ENCODE results near the gene RETREG1.
A peak's percentile ranks its signal among the peaks of the same experiment; 100 is the strongest.

RETREG1 gene

GRCh38 chr5:16609412-16609811 lies 7.4 kb downstream of the RETREG1 start:
- H2BK12ac ChIP-seq (ENCODE audit: low read length in 2 of 2): no peak overlapping the region
- H3K27ac ChIP-seq (ENCODE audit: low read length, poor library complexity, severe bottlenecking): no peak overlapping the region
- H3K23ac ChIP-seq (ENCODE audit: low read length in 2 of 2): no peak overlapping the region
- H3K18ac ChIP-seq (ENCODE audit: low read depth in 1 of 2, low read length in 2 of 2): no peak overlapping the region
- H2BK15ac ChIP-seq (ENCODE audit: low read depth, poor library complexity, severe bottlenecking): no peak overlapping the region
- no peaks in the 10 kb centered on the region for H3K4me1 ChIP-seq (ENCODE audit: control insufficient read depth, insufficient read depth, low read depth, low read length)
- 74% methylated on average over 9 of the region's 9 CpGs for WGBS
- no peaks in the 10 kb centered on the region for H3K9me3 ChIP-seq (ENCODE audit: control insufficient read depth, low read length)
- no peak overlapping the region for H3K4ac ChIP-seq (ENCODE audit: low read depth in 1 of 2, low read length in 2 of 2)
- no peak overlapping the region for H3K9ac ChIP-seq (ENCODE audit: low read length)
- H4K91ac ChIP-seq (ENCODE audit: low read length): no peak overlapping the region
- H2AFZ ChIP-seq (ENCODE audit: low read depth, low read length): no peak overlapping the region
- H4K8ac ChIP-seq (ENCODE audit: low read length): no peak overlapping the region
- H2AK5ac ChIP-seq (ENCODE audit: low read length, severe bottlenecking): no peak overlapping the region
- H2BK120ac ChIP-seq (ENCODE audit: low read depth, low read length): no peak overlapping the region
- H3K4me3 ChIP-seq (ENCODE audit: insufficient read depth in 1 of 2, low read depth in 1 of 2, low read length in 2 of 2): no peak overlapping the region
- DNase-seq: no peak
- no peak overlapping the region for H3K4me2 ChIP-seq (ENCODE audit: low read length, poor library complexity, severe bottlenecking)
- no peaks in the 10 kb centered on the region for H3K36me3 ChIP-seq (ENCODE audit: control insufficient read depth in 1 of 2, insufficient read depth in 2 of 2, low read depth in 1 of 2, low read length in 2 of 2)
- H3K14ac ChIP-seq (ENCODE audit: low read length in 2 of 2): no peak overlapping the region
- H2BK5ac ChIP-seq (ENCODE audit: low read depth, low read length, poor library complexity, severe bottlenecking): no peak overlapping the region
- no peaks in the 10 kb centered on the region for H3K79me1 ChIP-seq (replicated peaks; ENCODE audit: low read length, poor library complexity, severe bottlenecking)
- H3K27me3 ChIP-seq (ENCODE audit: control insufficient read depth in 1 of 2, insufficient read depth in 1 of 2, low read length in 2 of 2): peaks cover 0 to 33% of the 10 kb centered on the region in 2 experiments

GRCh38 chr5:16606628-16607027 lies 10.2 kb downstream of the RETREG1 start:
- H3K4ac ChIP-seq (ENCODE audit: low read depth in 1 of 2, low read length in 2 of 2): no peak overlapping the region
- H3K27ac ChIP-seq (ENCODE audit: low read length, poor library complexity, severe bottlenecking): no peak overlapping the region
- no peak overlapping the region for H3K18ac ChIP-seq (ENCODE audit: low read depth in 1 of 2, low read length in 2 of 2)
- no peak overlapping the region for H3K9ac ChIP-seq (ENCODE audit: low read length)
- H3K23ac ChIP-seq (ENCODE audit: low read length in 2 of 2): no peak overlapping the region
- no peak overlapping the region for H4K91ac ChIP-seq (ENCODE audit: low read length)
- H4K8ac ChIP-seq (ENCODE audit: low read length): no peak overlapping the region
- no peaks in the 10 kb centered on the region for H3K9me3 ChIP-seq (ENCODE audit: control insufficient read depth, low read length)
- no peak overlapping the region for H2BK5ac ChIP-seq (ENCODE audit: low read depth, low read length, poor library complexity, severe bottlenecking)
- H2BK120ac ChIP-seq (ENCODE audit: low read depth, low read length): no peak overlapping the region
- peaks cover 0 to 33% of the 10 kb centered on the region in 2 experiments for H3K27me3 ChIP-seq (ENCODE audit: control insufficient read depth in 1 of 2, insufficient read depth in 1 of 2, low read length in 2 of 2)
- H2BK12ac ChIP-seq (ENCODE audit: low read length in 2 of 2): no peak overlapping the region
- no peak overlapping the region for H2AK5ac ChIP-seq (ENCODE audit: low read length, severe bottlenecking)
- no peak overlapping the region for H2AFZ ChIP-seq (ENCODE audit: low read depth, low read length)
- H3K36me3 ChIP-seq (ENCODE audit: control insufficient read depth in 1 of 2, insufficient read depth in 2 of 2, low read depth in 1 of 2, low read length in 2 of 2): no peaks in the 10 kb centered on the region
- H3K4me3 ChIP-seq (ENCODE audit: insufficient read depth in 1 of 2, low read depth in 1 of 2, low read length in 2 of 2): no peak overlapping the region
- WGBS: 90% methylated on average over 1 of the region's 1 CpG
- H2BK15ac ChIP-seq (ENCODE audit: low read depth, poor library complexity, severe bottlenecking): no peak overlapping the region
- H3K14ac ChIP-seq (ENCODE audit: low read length in 2 of 2): no peak overlapping the region
- no peaks in the 10 kb centered on the region for H3K4me1 ChIP-seq (ENCODE audit: control insufficient read depth, insufficient read depth, low read depth, low read length)
- DNase-seq: no peak
- no peaks in the 10 kb centered on the region for H3K79me1 ChIP-seq (replicated peaks; ENCODE audit: low read length, poor library complexity, severe bottlenecking)
- no peak overlapping the region for H3K4me2 ChIP-seq (ENCODE audit: low read length, poor library complexity, severe bottlenecking)

- Histone ChIP-seq H3K36me3 (ENCODE audit: control insufficient read depth in 1 of 2, insufficient read depth in 2 of 2, low read depth in 1 of 2, low read length in 2 of 2) (no peaks in the 10 kb centered on the region), H3K23ac (ENCODE audit: low read length in 2 of 2) (peak overlapping the region in 1 of 2 experiments; percentile 28), H3K9ac (ENCODE audit: low read length) (no peak overlapping the region), H2BK120ac (ENCODE audit: low read depth, low read length) (no peak overlapping the region), H3K79me1 (replicated peaks; ENCODE audit: low read length, poor library complexity, severe bottlenecking) (no peaks in the 10 kb centered on the region), H3K27me3 (ENCODE audit: control insufficient read depth in 1 of 2, insufficient read depth in 1 of 2, low read length in 2 of 2) (peaks cover 0 to 29% of the 10 kb centered on the region in 2 experiments), H4K8ac (ENCODE audit: low read length) (no peak overlapping the region), H3K4ac (ENCODE audit: low read depth in 1 of 2, low read length in 2 of 2) (no peak overlapping the region), H2BK12ac (ENCODE audit: low read length in 2 of 2) (no peak overlapping the region), H4K91ac (ENCODE audit: low read length) (no peak overlapping the region), H3K4me3 (ENCODE audit: insufficient read depth in 1 of 2, low read depth in 1 of 2, low read length in 2 of 2) (no peak overlapping the region), H2AFZ (ENCODE audit: low read depth, low read length) (no peak overlapping the region), H3K14ac (ENCODE audit: low read length in 2 of 2) (no peak overlapping the region), H3K4me2 (ENCODE audit: low read length, poor library complexity, severe bottlenecking) (no peak overlapping the region), H3K18ac (ENCODE audit: low read depth in 1 of 2, low read length in 2 of 2) (no peak overlapping the region), H2BK5ac (ENCODE audit: low read depth, low read length, poor library complexity, severe bottlenecking) (no peak overlapping the region), H3K9me3 (ENCODE audit: control insufficient read depth, low read length) (no peaks in the 10 kb centered on the region), H3K4me1 (ENCODE audit: control insufficient read depth, insufficient read depth, low read depth, low read length) (peaks cover 2% of the 10 kb centered on the region), H2BK15ac (ENCODE audit: low read depth, poor library complexity, severe bottlenecking) (no peak overlapping the region), H3K27ac (ENCODE audit: low read length, poor library complexity, severe bottlenecking) (no peak overlapping the region), H2AK5ac (ENCODE audit: low read length, severe bottlenecking) (no peak overlapping the region)
- WGBS: 78% methylated on average over 5 of the region's 6 CpGs
- no peak for DNase-seq
These were observed 13.1 kb downstream of the RETREG1 start for GRCh38 chr5:16603701-16604100.

- Histone ChIP-seq H3K79me1 (replicated peaks; ENCODE audit: low read length, poor library complexity, severe bottlenecking) (no peaks in the 10 kb centered on the region), H2AK5ac (ENCODE audit: low read length, severe bottlenecking) (no peak overlapping the region), H3K27ac (ENCODE audit: low read length, poor library complexity, severe bottlenecking) (no peak overlapping the region), H4K8ac (ENCODE audit: low read length) (no peak overlapping the region), H3K9me3 (ENCODE audit: control insufficient read depth, low read length) (no peaks in the 10 kb centered on the region), H2BK12ac (ENCODE audit: low read length in 2 of 2) (no peak overlapping the region), H3K23ac (ENCODE audit: low read length in 2 of 2) (peak overlapping the region in 1 of 2 experiments; percentile 28), H3K27me3 (ENCODE audit: control insufficient read depth in 1 of 2, insufficient read depth in 1 of 2, low read length in 2 of 2) (peaks cover 0 to 27% of the 10 kb centered on the region in 2 experiments), H2AFZ (ENCODE audit: low read depth, low read length) (no peak overlapping the region), H3K18ac (ENCODE audit: low read depth in 1 of 2, low read length in 2 of 2) (no peak overlapping the region), H4K91ac (ENCODE audit: low read length) (no peak overlapping the region), H2BK5ac (ENCODE audit: low read depth, low read length, poor library complexity, severe bottlenecking) (no peak overlapping the region), H3K14ac (ENCODE audit: low read length in 2 of 2) (no peak overlapping the region), H2BK15ac (ENCODE audit: low read depth, poor library complexity, severe bottlenecking) (no peak overlapping the region), H3K4me1 (ENCODE audit: control insufficient read depth, insufficient read depth, low read depth, low read length) (peaks cover 2% of the 10 kb centered on the region), H3K9ac (ENCODE audit: low read length) (no peak overlapping the region), H3K4ac (ENCODE audit: low read depth in 1 of 2, low read length in 2 of 2) (no peak overlapping the region), H3K36me3 (ENCODE audit: control insufficient read depth in 1 of 2, insufficient read depth in 2 of 2, low read depth in 1 of 2, low read length in 2 of 2) (no peaks in the 10 kb centered on the region), H3K4me2 (ENCODE audit: low read length, poor library complexity, severe bottlenecking) (no peak overlapping the region), H3K4me3 (ENCODE audit: insufficient read depth in 1 of 2, low read depth in 1 of 2, low read length in 2 of 2) (no peak overlapping the region), H2BK120ac (ENCODE audit: low read depth, low read length) (no peak overlapping the region)
- WGBS: 66% methylated on average over 5 of the region's 5 CpGs
- DNase-seq: no peak
These were observed 13.5 kb downstream of the RETREG1 start for GRCh38 chr5:16603295-16603694.

All from mesenchymal stem cell (in vitro differentiated cells and primary cell).